Activated T-cell treated with anti-CD3 and anti-CD28 coated beads for 24 hours (primary cell): ENCODE data around the gene CLCN6.
"Not testable (repeated sequence)": the region's sequence is repeated elsewhere in the genome, so short reads cannot be mapped to it uniquely, and the experiment has no call there.

ENCODE experiments used
- DNase-seq: peaks from one replicate; pipeline ENCODE4 v3.0.0-alpha.2; 2020; ENCODE audit warnings: low read depth

The CLCN6 gene

GRCh38 chr1:11795238-11795890, 10.6 kb upstream of the CLCN6 start:
- DNase-seq = no peak

- no peak for DNase-seq
Observed at GRCh38 chr1:11796036-11796828, 9.8 kb upstream of the CLCN6 start.

GRCh38 chr1:11797525-11798216, 8.3 kb upstream of the CLCN6 start:
- DNase-seq = no peak

DNA sequence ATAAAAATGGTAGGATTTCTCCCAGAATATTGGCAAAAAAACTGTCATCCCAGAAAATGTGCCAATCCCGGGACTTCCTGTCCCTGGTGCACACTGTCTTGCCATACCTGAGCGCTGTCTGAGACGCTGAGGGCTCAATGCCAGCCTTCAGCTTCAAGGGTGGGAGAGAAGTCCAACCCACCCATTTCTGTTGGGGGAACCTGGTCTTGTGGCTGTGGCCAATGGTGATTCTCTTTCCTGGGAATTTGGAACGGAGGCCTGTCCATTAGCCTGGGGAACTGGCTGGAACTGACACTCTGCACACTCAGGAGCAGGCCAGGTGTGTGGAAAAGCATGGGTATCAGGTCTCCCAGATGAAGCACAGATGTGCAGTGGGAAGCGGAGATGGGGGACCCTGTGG, 6.9 kb upstream of the CLCN6 start:
- DNase-seq = no peak

GRCh38 chr1:11799896-11800295, 6.1 kb upstream of the CLCN6 start:
- DNase-seq = no peak

- DNase-seq = no peak
Observed at GRCh38 chr1:11800391-11800755, 5.6 kb upstream of the CLCN6 start.

DNA sequence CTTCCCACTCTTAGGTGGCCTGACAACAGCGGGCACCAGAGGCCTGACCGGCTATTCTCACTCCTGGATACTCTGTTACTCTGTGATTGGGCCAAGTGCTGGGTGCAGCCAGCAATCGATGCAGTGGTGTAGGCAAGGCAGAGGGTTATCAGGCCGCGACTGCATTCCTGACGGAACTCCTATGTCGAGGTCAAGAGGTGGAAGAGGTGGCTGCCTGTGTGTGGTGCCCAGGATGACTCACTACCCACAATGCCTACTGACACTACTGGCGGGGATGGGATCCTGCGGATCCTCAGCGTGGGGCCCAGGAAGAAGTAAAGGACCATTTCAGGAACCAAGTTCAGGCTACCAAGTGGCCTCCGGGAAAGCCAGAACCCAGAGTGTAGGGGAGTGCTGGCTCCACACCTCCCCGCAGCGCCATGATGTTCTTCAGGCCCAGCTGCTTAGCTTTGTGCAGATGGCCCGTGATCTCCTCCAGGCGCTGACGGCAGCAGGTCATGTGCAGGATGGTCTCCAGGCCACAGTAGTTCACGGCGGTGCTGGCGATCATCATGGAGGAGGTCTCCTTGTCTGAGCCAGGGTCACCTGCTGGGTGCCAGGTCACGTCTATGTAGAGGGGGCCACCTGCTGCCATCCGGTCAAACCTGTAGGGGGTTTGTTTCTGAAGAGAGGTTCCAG, 5.1 kb upstream of the CLCN6 start:
- DNase-seq = no peak

- no peak for DNase-seq
Observed at GRCh38 chr1:11802616-11802972, 3.4 kb upstream of the CLCN6 start.

DNA sequence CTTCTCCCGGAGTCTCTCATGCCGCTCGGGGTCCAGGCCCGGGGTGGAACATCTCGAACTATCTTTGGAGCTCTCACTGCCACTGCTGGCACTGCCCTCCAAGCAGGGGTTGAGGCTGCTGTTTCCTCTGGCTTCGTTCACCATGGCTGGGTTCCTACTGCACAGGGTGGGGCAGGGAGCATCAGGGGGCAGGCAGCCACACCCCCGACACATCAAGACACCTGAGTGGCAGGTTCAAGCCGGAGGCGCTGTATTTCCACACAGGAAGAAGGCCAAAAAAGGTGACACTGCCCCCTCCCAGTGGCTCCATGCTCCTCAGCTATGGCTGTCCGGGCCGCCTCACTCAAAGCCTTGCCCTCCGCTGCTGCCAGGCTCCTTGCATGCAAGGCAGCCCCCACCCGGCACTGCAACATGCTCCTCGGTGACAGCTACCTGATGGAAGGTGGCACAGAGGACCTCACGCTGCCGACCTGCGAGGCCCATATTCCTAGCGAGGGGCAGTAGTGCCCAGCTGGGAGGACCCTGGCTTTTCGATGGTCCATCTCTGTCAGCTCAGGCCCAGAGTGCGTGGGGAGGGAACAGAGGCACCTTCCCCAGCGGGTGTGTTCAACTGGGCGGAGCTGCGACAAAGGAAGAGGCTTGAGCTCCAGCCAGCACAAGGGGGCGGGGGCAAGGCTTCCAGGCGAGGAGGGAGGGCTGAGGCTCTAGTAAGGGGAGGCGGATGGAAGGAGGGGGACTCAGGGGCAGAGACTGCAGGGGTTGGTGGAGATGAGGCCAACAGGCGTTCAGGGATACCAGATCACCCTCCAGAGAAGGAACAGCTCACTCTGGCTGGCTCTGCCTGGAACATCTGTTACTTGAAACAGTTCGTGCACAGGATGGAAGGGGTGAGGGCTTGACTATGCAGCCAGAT, 2.8 kb upstream of the CLCN6 start:
- peak; percentile 59 for DNase-seq

DNA sequence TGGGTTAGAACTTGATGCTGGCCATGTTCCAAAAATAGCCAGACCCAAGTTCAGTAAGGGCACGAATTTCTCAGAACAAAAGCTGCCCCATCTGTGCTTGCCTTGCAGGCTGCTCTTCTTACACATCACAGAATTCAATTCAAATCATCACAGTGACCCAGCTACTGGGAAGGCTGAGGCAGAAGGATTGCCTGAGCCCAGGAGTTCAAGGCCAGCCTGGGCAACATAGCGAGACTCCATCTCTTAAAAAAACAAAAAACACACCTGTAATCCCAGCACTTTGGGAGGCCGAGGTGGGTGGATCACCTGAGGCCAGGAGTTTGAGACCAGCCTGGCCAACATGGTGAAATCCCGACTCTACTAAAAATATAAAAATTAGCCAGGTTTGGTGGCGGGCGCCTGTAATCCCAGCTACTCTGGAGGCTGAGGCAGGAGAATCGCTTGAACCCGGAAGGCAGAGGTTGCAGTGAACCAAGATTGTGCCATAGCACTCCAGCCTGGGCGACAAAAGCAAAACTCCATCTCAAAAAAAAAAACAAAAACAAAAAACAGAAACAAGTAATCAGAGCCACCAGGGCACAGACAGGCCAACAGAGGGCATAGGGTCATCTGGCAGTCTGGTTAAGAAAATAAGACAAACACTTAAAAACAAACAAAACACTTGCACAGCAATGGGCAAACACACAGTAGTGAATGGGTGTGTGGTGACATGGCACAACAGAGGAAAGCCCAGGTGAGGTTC, 1.9 kb upstream of the CLCN6 start:
- not testable (repeated sequence) for DNase-seq

DNA sequence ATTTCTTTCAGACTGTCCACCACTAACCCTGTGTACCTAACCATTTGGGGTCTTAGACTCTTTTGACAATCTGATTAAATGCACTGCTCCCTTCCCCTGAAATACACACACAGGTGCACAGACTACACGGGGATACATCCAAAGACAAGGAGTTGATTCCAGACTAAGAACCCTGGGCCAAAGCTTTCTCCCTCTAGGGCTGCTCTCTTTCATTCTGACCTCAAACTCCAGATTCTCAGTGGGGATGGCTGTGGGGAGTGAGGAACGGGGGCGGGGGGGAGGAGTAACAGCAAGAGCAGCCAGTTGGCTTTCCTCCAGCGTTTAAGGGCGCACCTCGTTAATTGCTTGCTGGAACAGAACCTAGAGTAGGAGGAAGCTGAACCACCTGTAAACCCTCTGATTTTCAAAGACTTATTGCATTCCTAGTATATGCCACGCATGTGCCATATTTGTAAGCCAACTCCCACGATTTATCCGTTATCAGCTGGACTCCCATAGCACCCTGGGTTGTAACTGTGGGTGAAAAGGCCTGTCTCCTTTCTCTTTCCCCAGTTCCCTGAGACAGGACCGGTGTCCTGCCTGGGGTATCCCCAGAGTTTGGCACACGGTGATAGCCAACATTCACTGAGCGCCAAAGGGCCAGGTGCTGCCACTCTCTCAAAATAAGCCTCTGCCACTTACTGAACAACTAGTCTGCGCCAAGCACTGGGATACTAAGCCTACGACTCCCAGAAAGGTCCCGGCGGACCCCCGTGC, 1.1 kb upstream of the CLCN6 start:
- no peak for DNase-seq

DNA sequence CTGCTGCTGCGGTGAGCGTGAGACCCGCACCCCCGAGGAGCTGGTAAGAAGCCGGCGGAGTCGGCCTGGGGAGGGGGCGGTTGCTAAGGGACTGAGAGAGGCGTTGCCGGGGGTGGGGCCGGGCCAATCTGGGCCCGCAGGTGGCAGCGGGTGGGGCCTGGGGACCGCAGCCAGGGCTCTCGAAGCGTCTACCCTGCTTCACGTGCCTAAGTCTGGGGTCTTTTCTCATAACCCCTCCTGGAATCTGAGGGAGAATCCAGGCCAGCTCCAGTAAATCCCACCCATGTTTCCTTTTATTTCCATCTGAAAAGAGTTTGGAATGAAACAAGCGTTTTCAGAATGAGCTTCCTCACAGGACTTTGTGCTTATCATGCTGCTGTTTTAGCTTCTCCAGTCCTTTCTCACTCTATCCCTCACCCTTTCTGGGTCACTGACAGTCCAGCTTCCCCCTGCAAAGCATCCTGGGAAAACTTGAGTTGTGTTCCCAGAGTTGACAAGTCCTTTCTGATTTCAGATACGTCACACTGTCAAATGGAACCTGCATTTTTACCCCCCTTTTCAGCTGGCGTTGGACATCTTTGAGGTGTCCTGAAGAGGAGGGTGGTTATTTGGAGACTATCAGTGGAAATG, 431 bp downstream of the CLCN6 start:
- DNase-seq = no peak

- no peak for DNase-seq
Observed at GRCh38 chr1:11807133-11807532, 1.1 kb downstream of the CLCN6 start.

DNA sequence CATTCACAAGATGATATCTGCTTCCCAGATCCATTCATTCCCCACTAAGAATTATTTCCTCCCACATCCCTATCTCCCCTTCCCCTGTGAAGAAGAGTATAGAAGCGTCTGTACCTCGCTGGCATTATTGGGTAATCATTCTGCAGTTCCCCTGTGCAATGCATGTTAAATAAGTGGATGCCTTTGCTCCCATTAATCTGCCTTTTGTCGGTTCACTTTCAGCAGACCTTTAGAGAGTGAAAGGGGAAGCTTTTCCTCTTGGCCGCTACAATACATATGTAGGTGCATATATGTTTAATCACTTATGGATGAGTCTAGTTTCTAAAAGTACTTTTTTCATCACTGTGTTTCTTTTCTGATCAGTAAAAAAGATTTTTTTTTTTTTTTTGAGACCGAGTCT, 7.0 kb downstream of the CLCN6 start:
- DNase-seq = no peak

GRCh38 chr1:11817192-11817591, 11.2 kb downstream of the CLCN6 start:
- no peak for DNase-seq

GRCh38 chr1:11822091-11822490, 16.1 kb downstream of the CLCN6 start:
- DNase-seq = no peak

- DNase-seq = no peak
Observed at GRCh38 chr1:11823366-11824137, 17.6 kb downstream of the CLCN6 start.

DNA sequence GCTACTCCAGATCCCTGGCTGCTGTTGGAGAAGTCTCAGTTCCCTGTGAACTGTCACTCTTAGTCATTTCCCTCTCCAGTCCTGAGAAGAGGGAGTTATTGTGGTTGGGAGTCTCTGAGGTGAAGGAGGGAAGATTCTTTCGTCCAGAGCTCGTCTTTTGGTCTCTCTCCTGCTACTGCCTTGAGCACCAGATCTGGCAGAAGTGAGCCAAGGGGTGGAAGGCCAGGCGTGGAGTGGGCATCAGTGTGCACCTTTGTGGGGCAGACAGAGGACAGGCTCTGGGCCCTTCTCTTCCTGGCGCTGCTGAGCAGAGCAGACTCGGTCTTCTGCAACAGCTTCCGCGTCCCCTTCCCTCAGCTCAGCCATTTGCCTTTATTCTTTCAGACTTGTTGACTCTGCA, 19.1 kb downstream of the CLCN6 start:
- no peak for DNase-seq

GRCh38 chr1:11826946-11827345, 21.0 kb downstream of the CLCN6 start:
- no peak for DNase-seq
